Astrocyte (in vitro differentiated cells and primary cell): ENCODE data around the gene TPM1.

ENCODE experiments used
- CTCF ChIP-seq: IDR thresholded peaks from 2 replicates; pipeline ENCODE4 v1.5.1; 2011; ENCODE audit warnings: low read depth, mild to moderate bottlenecking, inconsistent platforms, low read length, moderate library complexity; ENCODE audit not compliant: insufficient read depth
- EZH2 ChIP-seq: IDR thresholded peaks from 2 replicates; pipeline ENCODE4 v1.6.1; 2012; ENCODE audit warnings: mild to moderate bottlenecking, low read length, inconsistent platforms; ENCODE audit not compliant: insufficient read depth

DNA sequence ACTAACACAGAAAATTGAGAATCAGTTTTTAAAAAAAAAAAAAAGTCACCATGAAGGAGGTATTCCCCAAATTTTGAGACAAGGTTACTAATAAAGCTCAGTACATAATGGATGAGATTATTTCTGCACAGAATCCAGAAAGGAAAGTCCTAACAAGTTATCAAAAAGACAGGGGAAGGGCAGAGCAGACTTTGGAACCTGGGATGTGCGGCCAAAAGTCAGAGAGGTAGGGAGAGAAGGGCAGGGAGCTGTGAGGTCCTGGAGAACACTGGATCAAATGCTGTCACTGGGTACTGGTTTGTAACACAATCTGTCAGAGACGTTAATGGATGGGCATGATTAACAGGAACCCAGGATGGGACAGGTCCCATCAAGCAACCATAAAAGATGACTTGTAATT, 67.0 kb downstream of the TPM1 start:
- no peak for TF ChIP-seq CTCF
- no peak for TF ChIP-seq EZH2
